AG04449 (cell line): ENCODE data around the gene PPARA.

ENCODE experiments used
- CTCF ChIA-PET: fragments of 350-600 bp; formaldehyde crosslinking; extraction: SDS; loops from one replicate; lab custom pipeline; 2021; ENCODE audit warnings: antibody characterized with exemption; lab: Yijun Ruan, JAX
- POLR2A ChIA-PET: fragments of 400-600, 350-600 bp; formaldehyde crosslinking; extraction: SDS; loops from one replicate; lab custom pipeline; 2020; ENCODE audit warnings: antibody characterized with exemption, inconsistent platforms; lab: Yijun Ruan, JAX
- DNase-seq: peaks from one replicate; pipeline ENCODE4 v3.0.0-alpha.2; 2010; ENCODE audit warnings: low read depth, low spot score
- H3K4me3 ChIP-seq: 2 replicates; pipeline ENCODE4 v1.5.1; 2011; ENCODE audit warnings: low read depth, mild to moderate bottlenecking, control low read depth, low read length
- CTCF ChIP-seq: IDR thresholded peaks from one replicate; pipeline ENCODE4 v1.5.1; 2011; ENCODE audit warnings: mild to moderate bottlenecking, moderate library complexity, low read length, control low read depth, inconsistent platforms; ENCODE audit not compliant: insufficient read depth; ENCODE audit errors: missing control alignments

The PPARA gene

GRCh38 chr22:46183733-46184132 lies 33.4 kb downstream of the PPARA start:
- no peak for TF ChIP-seq CTCF
- no peak for DNase-seq
- H3K4me3 ChIP-seq, result no peak overlapping the region
- POLR2A ChIA-PET, result no interaction called here
- CTCF ChIA-PET, result no interaction called here

GRCh38 chr22:46185283-46185682 lies 35.0 kb downstream of the PPARA start:
- ChIA-PET CTCF (no interaction called here), POLR2A (no interaction called here)
- H3K4me3 ChIP-seq, result no peak overlapping the region
- no peak for DNase-seq
- TF ChIP-seq CTCF, result no peak

GRCh38 chr22:46187862-46188261 lies 37.5 kb downstream of the PPARA start:
- ChIA-PET CTCF (no interaction called here), POLR2A (no interaction called here)
- no peak for TF ChIP-seq CTCF
- no peak for DNase-seq
- no peak overlapping the region for H3K4me3 ChIP-seq

- CTCF ChIA-PET, result no interaction called here
- H3K4me3 ChIP-seq, result no peak overlapping the region
- DNase-seq, result no peak
- POLR2A ChIA-PET, result no interaction called here
- TF ChIP-seq CTCF, result no peak
These were observed 42.1 kb downstream of the PPARA start for GRCh38 chr22:46192210-46192993.

- CTCF ChIA-PET, result no interaction called here
- POLR2A ChIA-PET, result no interaction called here
These were observed 43.6 kb downstream of the PPARA start for GRCh38 chr22:46193898-46194310.

More at GRCh38 chr22:46193898-46194310, 43.6 kb downstream of the PPARA start:
- no peak overlapping the region for H3K4me3 ChIP-seq
- TF ChIP-seq CTCF, result no peak
- no peak for DNase-seq
